ENCODE measurements around the gene MAP2K5.
"Not testable (repeated sequence)": the region's sequence is repeated elsewhere in the genome, so short reads cannot be mapped to it uniquely, and the experiment has no call there.

The MAP2K5 gene

GRCh38 chr15:67601073-67601472 lies 58.6 kb downstream of the MAP2K5 start:
- DNase-seq (ENCODE audit: low read depth): no peak

- no peak for DNase-seq (ENCODE audit: low read depth)
Measured at GRCh38 chr15:67603063-67603462, 60.6 kb downstream of the MAP2K5 start.

DNA sequence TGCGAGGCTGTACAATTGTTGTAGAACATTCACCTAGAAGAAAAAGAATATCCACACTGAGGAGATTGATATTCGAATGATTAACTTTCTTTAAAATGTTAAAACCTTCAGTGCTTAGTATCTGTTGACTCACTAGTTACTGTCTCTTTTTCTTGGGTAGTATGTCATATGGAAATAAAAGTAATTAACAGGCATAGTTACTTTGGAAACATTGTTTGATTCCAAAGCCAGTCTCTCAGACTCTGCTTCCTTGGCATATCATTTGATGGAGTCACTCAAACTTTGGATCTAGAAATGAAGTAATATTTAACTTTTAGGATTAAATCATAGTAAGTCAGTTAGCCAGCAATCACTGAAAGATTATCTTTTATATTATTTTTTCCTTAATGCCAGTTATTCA lies 63.4 kb downstream of the MAP2K5 start:
- no peak for DNase-seq (ENCODE audit: low read depth)

GRCh38 chr15:67606742-67607141 lies 64.2 kb downstream of the MAP2K5 start:
- DNase-seq (ENCODE audit: low read depth): no peak

GRCh38 chr15:67607329-67607728 lies 64.8 kb downstream of the MAP2K5 start:
- no peak for DNase-seq (ENCODE audit: low read depth)

- no peak for DNase-seq (ENCODE audit: low read depth)
Measured at GRCh38 chr15:67607959-67608637, 65.6 kb downstream of the MAP2K5 start.

DNA sequence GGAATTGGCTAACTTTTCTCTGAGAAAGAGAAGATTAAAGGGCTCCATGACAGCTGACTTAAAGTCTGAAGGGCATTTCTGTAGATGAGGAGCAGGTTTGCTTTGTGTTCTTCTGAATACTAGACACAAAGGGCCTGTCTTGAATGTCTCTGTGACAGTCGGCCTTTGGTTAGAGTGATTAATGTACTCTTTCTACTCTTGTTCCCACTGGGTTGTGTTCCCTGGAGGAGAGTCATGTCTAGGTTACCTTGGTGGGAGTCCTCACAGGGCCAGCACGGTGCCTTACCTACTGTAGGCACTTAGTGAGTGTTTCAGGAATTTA lies 66.1 kb downstream of the MAP2K5 start:
- DNase-seq (ENCODE audit: low read depth): no peak

- DNase-seq (ENCODE audit: low read depth): no peak
Measured at GRCh38 chr15:67611370-67612369, 69.2 kb downstream of the MAP2K5 start.

- no peak for DNase-seq (ENCODE audit: low read depth)
Measured at GRCh38 chr15:67613211-67613610, 70.7 kb downstream of the MAP2K5 start.

DNA sequence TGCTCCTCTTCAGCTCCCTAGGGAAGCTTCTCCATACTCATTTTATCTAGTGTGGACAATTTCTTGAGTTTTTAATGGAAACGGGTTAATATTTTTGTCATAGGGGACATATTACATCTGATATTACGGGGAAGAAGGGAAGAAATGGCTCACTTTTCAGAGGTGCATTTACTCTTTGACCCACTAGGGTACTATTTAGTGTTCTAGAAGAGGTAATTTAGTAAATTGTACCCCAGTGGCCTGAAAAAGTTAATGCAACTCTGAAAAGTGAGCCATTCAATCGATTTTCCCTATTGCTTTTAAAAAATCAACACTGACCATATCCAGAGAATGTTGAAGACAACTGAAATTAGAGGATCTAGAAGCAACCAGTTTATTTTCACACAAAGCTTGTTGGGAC lies 71.2 kb downstream of the MAP2K5 start:
- DNase-seq (ENCODE audit: low read depth): no peak

DNA sequence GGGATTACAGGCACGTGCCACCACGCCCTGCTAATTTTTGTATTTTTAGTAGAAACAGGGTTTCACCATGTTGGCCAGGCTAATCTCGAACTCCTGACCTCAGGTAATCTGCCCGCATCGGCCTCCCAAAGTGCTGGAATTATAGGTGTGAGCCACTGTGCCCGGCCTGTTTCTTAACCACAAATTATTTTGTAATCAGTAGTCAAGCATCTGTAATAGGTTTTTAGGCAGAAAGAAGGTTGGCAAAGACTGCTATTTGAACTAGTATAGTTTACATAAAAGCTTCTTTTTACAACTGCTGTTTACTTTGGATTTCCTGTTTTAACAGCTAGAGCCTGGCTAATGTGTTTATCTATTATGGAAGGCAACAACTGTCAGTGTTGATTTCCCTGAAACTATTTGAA lies 72.6 kb downstream of the MAP2K5 start:
- not testable (repeated sequence) for DNase-seq (ENCODE audit: low read depth)

DNA sequence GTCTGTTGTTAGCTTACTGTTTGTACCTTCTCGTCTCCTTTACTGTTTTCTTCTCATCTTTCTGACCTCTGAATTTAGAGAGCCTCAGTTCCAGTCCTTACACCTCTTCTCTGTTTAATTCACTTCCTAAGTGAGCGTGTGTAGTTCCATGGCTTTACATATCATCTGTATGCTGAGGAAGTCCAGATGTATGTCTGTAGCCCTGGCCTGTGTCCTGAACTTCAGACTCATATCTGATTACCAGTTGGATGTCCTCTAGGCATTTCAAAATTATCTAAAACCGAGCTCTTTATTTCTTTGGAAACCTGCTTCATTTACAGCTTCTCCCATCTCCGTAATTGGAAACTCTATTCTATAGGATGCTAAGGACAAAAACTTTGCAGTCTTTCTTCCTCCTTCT lies 75.8 kb downstream of the MAP2K5 start:
- no peak for DNase-seq (ENCODE audit: low read depth)

DNA sequence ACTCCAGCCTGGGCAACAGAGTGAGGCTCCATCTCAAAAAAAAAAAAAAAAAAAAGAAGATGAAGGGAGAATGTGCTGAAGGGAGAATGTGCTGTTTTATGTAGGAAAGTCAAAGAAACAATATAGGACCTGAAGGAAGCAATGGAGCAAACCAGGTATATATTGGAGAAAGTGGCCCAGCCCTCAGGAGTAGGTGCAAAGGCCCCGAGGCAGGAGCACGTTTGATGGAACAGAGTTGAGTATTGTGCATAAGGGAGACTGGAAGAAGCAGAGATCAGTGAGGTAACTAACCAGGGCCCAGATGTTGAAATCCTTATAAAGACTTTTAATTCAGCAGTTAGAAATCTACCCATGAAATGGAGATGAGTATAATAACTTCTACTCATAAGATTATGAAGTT lies 79.6 kb downstream of the MAP2K5 start:
- DNase-seq (ENCODE audit: low read depth): no peak

GRCh38 chr15:67632261-67632660 lies 89.8 kb downstream of the MAP2K5 start:
- no peak for DNase-seq (ENCODE audit: low read depth)

GRCh38 chr15:67635950-67636349 lies 93.4 kb downstream of the MAP2K5 start:
- not testable (repeated sequence) for DNase-seq (ENCODE audit: low read depth)

DNA sequence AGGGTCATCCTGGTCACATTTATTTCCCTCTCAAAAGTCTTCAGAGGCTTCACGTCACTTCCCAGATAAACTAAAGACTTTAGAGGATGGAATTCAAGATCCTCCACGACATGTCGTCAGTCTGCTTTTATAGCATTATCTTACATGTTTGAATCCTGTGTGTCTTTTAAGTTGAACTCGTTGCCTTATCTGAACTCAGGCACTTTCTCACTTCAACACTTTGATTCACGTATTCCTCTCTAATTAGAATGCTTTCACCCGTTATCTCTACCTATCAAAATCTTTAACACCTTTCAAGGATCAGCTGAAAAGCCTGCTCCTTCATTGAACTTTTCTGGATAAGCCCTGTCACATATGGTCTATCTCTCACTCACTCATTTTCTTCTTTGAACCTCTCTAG lies 97.1 kb downstream of the MAP2K5 start:
- DNase-seq (ENCODE audit: low read depth): no peak

DNA sequence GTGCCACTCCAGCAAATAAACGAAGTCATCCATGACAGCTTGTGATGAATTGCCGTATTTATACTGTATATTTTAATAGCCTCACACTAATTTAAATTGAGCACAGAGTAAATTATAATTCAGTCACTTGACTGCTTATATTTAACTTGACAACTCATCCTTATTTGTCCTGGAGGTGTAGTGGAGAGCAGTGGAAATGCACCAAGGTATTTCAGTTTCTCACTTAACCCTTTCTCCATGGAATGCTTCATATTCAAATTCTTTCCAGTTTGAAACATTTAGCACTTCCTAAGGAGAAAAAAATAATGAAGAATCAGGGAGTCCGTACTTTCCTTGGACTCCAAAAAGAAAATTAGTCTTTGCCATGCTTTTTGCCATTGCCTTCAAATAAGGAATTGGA lies 99.0 kb downstream of the MAP2K5 start:
- DNase-seq (ENCODE audit: low read depth): no peak

DNA sequence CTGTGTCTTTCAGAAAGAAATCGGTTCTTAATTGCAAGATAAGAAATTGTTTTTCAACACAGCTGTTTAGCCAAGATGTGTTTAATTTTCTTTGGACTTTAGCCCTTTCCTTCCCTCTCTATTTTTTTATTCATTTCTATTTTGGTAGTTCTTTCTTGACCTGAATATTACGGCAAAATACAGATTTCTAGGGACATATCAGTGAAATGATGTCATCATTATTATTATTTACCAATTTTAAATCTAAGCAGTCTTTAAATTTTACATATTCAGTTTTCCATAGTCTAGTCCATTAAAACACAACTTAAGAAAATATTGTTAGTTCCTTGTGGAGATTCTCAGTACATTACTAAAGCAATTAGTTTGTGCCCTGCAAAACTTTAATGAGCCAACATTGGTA lies 104.3 kb downstream of the MAP2K5 start:
- DNase-seq (ENCODE audit: low read depth): no peak

DNA sequence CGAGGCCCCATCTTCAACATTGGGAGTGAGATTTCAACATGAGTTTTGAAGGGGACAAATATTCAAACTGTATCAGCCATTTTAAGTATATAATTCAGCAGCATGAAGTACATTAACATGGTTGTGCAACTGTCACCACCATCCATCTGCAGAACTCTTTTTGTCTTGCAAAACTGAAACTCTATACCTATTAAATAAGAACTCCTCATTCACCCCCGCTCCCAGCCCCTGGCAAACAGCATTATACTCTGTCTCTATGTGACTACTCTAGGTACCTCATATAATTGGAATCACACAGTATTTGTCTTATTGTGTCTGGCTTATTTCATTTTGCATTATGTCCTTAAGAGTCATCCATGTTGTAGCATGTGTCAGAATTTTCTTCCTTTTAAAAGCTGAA lies 110.1 kb downstream of the MAP2K5 start:
- no peak for DNase-seq (ENCODE audit: low read depth)

DNA sequence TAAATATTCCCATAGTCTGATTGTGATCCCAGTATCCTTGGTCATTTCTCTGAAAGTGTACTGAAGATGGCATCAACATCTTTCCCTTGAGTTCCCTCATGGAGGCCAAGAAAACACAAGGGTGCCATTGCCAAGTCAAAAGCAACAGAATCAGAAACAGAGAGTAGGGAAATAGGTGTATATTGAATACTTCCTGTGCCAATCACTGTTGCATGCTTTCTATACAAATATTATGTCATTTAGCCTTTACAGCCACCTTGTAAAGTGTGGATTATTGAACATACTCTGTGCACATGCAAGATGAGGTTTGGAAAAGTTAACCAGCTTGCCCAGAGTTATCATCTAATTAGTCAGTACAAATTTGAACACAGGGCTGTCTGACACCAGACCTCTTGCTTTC lies 117.9 kb downstream of the MAP2K5 start:
- DNase-seq (ENCODE audit: low read depth): no peak

GRCh38 chr15:67660874-67661606 lies 118.5 kb downstream of the MAP2K5 start:
- DNase-seq (ENCODE audit: low read depth): no peak

DNA sequence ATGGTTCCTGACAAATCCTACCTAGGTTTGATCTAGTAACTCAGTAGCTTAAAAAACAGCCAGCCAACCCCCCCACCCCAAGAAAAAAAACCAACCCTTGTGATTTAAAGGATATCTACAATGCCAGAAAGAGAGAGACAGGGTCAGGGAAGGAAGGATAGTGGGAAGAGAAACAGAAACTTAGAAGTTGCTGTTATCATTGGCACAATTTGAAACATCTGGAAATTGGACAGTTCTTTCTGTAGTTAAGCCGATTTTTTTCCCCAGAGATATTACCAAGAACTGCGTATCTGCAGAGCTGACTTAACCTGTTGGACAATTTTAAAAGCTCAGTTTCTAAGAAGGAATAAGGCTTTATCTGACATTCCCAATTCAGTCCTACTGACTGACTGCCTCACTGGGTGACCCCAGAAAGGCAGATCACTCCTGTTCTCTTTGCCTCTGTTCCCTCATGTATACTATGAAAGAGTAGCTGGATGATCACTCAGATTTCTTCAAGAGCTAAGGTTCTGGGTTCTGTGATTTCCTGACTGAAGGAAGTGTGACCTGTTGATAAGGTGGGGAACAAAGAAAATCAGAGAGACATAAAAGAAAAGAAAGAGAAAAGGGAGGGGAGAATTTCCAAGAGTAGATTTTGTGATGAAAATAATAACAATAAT lies 128.3 kb downstream of the MAP2K5 start:
- no peak for DNase-seq (ENCODE audit: low read depth)
